HFFc6 (cell line): ENCODE data around the gene BNIP3. TPM values are rescaled to one million over a fixed set of nuclear protein-coding genes. Genes with fewer than 3 reads are reported as not detected.
"Not testable (repeated sequence)": the region's sequence is repeated elsewhere in the genome, so short reads cannot be mapped to it uniquely, and the experiment has no call there.

Experiments used
- DNase-seq: peaks from one replicate; pipeline ENCODE4 v3.0.0-alpha.2; 2018
- H3K27ac Mint-ChIP-seq: 2 replicates; pipeline ENCODE4 v1.8.0; 2020; ENCODE audit warnings: mild to moderate bottlenecking, mixed read lengths
- H3K27me3 Mint-ChIP-seq: 2 replicates; pipeline ENCODE4 v1.8.0; 2021; ENCODE audit warnings: mild to moderate bottlenecking, moderate library complexity, mixed read lengths; ENCODE audit not compliant: insufficient read depth
- H3K36me3 Mint-ChIP-seq: 2 replicates; pipeline ENCODE4 v1.8.0; 2021; ENCODE audit warnings: low read depth, mixed read lengths
- H3K4me1 Mint-ChIP-seq: 2 replicates; pipeline ENCODE4 v1.8.0; 2020; ENCODE audit warnings: low read depth, mixed read lengths
- H3K4me3 Mint-ChIP-seq: 2 replicates; pipeline ENCODE4 v1.8.0; 2020; ENCODE audit warnings: mild to moderate bottlenecking, moderate library complexity, mixed read lengths
- H3K9me3 Mint-ChIP-seq: 2 replicates; pipeline ENCODE4 v1.8.0; 2020; ENCODE audit warnings: mild to moderate bottlenecking, mixed read lengths
- total RNA-seq, 6 experiments: library from RNA; stranded (reverse); fragmentation: NEBNext Ultra II Directional; extraction: Animal tissue kit (Norgen Biotek cat#: 25700); gene quantifications; 2 replicates in 1 of 6; 3 replicates in 5 of 6; pipeline ENCODE4 v1.2.3, GENCODE V29; 2021
- TF ChIP-seq, protein P1 (sequence below): fragments of 200-600 bp; sonication (generic); IDR thresholded peaks from 2 replicates; pipeline ENCODE4 v1.5.0; 2021; ENCODE audit warnings: antibody characterized with exemption, mild to moderate bottlenecking

BNIP3 gene
- total RNA-seq, 6 experiments from 2014 or later: 71.0 to 107 (median 78.3) TPM

DNA sequence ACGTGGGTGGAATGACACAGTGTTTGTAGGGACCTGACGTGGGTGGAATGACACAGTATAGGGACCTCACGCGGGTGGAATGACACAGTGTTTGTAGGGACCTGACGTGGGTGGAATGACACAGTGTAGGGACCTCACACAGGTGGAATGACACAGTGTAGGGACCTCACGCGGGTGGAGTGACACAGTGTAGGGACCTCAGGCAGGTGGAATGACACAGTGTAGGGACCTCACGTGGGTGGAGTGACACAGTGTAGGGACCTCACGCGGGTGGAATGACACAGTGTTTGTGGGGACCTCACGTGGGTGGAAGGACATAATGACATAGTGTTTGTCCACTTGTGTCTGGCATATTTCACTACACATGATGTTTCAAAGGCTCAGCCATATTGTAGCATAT, 61.6 kb downstream of the BNIP3 start:
- Mint-ChIP-seq H3K9me3 (peaks cover 10% of the 10 kb centered on the region), H3K4me1 (peaks cover 14% of the 10 kb centered on the region), H3K4me3 (no peak overlapping the region), H3K27ac (no peak overlapping the region), H3K27me3 (no peaks in the 10 kb centered on the region; the same call in 1 of the 2 replicates), H3K36me3 (peaks cover 27% of the 10 kb centered on the region)
- TF ChIP-seq, protein P1, sequence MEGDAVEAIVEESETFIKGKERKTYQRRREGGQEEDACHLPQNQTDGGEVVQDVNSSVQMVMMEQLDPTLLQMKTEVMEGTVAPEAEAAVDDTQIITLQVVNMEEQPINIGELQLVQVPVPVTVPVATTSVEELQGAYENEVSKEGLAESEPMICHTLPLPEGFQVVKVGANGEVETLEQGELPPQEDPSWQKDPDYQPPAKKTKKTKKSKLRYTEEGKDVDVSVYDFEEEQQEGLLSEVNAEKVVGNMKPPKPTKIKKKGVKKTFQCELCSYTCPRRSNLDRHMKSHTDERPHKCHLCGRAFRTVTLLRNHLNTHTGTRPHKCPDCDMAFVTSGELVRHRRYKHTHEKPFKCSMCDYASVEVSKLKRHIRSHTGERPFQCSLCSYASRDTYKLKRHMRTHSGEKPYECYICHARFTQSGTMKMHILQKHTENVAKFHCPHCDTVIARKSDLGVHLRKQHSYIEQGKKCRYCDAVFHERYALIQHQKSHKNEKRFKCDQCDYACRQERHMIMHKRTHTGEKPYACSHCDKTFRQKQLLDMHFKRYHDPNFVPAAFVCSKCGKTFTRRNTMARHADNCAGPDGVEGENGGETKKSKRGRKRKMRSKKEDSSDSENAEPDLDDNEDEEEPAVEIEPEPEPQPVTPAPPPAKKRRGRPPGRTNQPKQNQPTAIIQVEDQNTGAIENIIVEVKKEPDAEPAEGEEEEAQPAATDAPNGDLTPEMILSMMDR: no peak
- no peak for DNase-seq

DNA sequence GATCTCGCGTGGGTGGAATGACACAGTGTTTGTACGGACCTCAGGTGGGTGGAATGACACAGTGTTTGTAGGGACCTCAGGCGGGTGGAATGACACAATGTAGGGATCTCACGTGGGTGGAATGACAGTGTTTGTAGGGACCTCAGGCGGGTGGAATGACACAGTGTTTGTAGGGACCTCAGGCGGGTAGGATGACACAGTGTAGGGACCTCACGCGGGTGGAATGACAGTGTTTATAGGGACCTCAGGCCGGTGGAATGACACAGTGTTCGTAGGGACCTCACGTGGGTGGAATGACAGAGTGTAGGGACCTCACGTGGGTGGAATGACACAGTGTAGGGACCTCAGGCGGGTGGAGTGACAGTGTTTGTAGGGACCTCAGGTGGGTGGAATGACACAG, 62.3 kb downstream of the BNIP3 start:
- peaks cover 14% of the 10 kb centered on the region for H3K4me1 Mint-ChIP-seq
- H3K36me3 Mint-ChIP-seq: peaks cover 24% of the 10 kb centered on the region
- H3K27ac Mint-ChIP-seq, H3K4me3 Mint-ChIP-seq, DNase-seq, H3K27me3 Mint-ChIP-seq, H3K9me3 Mint-ChIP-seq: not testable (repeated sequence)

Other genes with a start within 250 kb of the BNIP3 start
- gene PPP2R2D, start 80.9 kb downstream of the BNIP3 start, total RNA-seq: 10 to 100 TPM; 22.9 to 28.1 (median 24.5) TPM
- gene JAKMIP3, start 84.0 kb upstream of the BNIP3 start, total RNA-seq: under 1 TPM; 0.05 to 0.19 (median 0.13) TPM
- gene DPYSL4, start 205.0 kb upstream of the BNIP3 start, total RNA-seq: 1 to 10 TPM in 2 of 6 experiments, under 1 TPM in 4; 0.13 to 2.4 (median 0.34) TPM